Hypothalamus (tissue), 51 donors: ENCODE results near the gene HCCS.
"Not testable (repeated sequence)": the region's sequence is repeated elsewhere in the genome, so short reads cannot be mapped to it uniquely, and the experiment has no call there.

ENCODE experiments used
- DNase-seq, 51 donors: peaks; one replicate each; lab custom pipeline; 2025; lab: John Stamatoyannopoulos, UW

HCCS gene

DNA sequence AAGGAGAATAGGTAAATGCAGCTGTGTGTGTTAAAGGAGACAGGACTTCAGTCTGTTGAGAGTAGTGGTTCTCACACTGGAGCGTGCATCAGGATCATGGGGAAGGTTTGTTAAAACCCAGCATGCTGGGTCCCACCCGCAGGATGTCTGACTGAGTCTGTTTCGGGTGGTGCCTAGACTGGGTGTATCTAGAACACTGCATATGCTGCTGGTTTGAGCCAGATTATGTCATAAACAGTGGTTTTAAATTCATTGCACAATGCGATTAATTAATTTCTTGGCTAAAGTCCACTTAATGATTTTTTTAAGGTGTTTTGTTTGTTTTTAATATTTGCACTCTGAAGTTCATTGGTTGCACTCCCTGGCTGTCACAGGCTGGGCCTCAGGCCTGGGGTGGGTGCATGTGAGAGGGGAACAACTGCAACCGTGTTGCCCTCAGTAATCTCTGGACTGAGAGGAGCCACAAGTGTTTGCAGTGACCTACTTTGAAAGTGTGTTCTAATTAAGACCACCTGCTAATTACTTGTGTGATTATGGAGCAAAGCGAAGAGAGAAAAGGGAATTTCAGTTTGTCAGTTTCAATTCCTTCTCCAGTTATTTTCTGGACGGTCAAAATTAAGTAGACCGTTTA is 8.3 kb downstream of the HCCS start:
- no peak for DNase-seq

DNA sequence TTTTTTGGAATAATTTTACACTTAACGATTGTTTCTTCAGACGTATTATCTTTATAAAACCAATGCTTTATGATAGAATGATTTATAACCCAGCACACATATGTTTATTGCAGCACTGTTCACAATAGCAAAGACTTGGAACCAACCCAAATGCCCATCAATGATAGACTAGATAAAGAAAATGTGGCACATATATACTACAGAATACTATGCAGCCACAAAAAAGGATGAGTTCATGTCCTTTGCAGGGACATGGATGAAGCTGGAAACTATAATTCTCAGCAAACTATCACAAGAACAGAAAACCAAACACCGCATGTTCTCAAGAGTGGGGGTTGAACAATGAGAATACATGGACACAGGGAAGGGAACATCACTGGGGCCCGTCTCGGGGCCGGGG is 12.0 kb downstream of the HCCS start:
- DNase-seq, result not testable (repeated sequence)

DNA sequence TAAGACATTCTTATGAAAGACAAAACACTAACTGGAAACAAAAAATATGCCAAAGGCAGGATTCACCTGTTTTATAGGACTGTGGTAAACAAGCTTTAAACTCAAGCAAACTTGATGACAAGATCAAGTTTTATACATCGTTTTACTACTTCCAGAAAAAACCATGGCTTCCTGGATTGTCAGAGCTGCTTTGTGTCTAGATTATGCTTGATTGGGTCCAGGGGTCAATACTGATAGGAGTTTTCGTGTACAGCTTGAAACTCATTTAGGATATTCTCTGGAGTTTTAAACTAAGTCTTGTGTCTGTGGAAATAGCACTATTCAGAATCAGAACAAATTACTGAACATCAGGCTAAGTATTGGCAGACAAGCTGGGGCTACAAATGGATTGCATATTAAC is 13.0 kb downstream of the HCCS start:
- DNase-seq, result no peak

DNA sequence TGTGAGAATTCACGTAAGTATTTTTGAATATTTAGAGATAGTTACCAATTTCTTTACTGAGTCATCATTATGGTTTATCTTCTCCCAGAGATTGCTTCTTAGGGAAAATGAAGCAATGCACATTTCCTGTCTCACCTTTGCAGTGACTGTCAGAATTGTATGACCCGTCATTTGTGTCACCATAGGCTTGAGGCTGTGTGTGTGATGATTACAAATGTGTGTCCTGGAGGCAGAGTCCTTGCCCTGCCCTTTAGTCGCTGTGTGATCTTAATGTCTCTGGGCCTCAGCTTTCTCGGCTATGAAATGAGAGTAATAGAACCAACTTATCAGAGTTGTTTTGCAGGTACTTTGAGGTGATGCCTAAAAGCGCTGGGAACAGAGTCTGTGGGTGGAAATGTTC is 13.9 kb downstream of the HCCS start:
- no peak for DNase-seq

DNA sequence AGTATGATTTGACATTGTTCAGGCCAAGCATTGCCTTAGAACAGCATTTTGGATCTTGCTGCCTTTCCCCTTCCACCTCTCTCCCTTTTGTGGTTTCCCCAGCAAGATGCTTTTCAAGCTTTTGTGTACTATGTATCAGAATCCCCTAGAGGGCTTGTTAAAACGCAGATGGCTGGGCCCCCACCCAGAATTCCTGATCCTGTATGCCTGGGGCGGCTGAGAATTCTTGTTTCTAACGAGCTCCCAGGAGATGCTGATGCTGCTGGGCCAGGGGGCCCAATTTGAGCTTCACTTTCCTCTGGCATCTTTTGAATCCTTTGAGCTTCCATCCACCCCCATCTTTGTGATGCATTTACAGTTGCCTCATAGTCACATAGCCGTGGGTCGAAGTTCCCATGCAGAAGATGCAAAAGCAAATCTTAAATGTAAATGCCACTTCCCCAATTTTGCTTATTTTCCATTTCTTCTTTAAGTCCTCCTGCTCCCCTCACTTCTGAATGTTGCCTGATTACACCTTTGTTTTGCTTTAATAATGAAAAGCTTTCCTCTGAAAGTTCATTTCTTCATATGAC is 18.5 kb downstream of the HCCS start:
- DNase-seq, result no peak

DNA sequence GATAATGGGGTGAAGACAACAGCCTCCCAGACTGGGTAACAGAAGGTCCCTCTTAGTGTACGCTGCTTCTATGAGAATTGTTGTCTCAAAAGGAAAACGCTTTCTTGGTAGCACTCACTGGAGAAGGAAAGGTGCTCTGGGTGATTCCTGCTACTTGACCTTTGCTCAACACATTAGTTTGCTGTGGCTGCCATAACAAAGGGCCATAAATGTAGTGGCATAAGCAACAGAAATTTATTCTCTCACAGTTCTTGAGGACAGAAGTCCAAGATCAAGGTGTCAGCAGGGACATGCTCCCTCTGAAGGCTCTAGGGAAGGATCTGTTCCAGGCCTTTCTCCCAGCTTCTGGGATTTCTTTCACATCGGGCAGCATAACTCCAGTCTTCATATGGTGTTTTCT is 19.0 kb downstream of the HCCS start:
- no peak for DNase-seq

DNA sequence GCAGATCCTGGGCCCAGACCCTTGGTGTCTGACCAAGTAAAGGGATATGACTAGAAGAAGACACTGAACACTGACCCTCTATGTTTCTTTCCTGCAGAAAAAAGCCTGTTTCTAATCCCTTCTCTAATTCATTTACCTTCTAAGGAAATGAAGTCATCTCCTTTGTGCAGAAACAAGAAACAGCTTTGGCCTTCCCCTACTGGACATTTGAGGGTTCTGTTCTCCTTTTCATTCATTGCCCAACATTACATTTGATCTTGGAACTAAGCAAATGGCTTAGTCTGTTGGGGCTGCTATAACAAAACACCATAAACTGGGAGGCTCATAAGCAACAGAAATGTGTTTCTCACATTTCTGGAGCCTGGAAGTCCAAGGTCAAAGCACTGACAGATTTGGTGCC is 20.0 kb downstream of the HCCS start:
- no peak for DNase-seq

DNA sequence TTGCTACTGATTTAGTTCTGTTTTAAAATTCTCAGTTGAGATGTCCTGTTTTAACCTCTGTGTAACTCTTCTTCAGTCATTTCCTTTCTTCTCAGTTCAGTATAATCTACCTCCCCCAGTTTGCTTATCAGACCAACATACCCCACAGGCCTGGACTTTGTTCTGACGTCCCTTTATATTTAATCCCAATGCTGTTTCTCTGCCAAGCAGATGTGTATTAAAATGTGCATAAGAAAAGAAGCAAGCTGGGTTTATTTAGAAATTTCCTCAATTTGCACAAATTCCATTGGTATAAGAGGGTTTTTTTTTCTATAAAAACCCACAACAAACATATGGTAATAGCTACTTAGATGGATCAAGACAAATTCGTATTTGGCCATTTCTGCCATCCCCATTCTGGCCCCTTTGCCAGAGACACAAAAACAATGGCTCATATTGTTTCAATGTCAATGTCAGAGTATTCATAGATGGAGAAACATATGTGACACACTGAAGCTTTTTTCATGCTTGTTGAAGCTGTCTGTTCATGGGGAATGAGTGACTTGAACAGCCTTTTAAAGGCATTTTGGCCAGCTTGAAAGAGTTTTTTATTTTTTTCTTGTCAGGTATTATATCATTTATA is 24.5 kb downstream of the HCCS start:
- no peak for DNase-seq

DNA sequence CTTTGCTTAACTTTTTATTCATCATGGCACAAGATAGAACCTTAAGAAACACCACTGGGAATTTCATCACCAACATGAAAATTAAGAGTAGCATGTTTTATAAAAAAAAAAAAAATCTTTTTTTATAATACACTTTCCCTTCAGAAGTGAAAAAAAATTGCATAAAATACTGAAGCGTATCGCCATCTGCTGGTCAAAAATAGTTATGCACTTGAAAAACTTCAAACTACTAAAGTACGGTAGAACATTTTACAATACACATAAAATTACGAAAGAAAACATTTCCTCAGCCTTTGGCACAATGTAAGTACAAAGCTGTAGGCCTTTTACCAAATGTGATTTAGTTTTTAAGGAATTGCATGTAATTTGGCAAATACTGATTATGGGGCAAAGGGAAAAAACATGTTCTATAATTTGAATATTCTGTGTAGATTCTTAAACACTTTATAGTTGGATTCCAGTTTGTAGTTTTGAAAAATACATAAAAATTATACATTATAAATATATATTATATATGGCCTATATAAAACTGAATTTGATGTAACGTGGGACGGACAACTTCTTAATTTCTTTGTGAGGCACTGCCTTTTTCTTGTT is 26.5 kb downstream of the HCCS start:
- DNase-seq, result peak in 1 of 51 donors; percentile 2

DNA sequence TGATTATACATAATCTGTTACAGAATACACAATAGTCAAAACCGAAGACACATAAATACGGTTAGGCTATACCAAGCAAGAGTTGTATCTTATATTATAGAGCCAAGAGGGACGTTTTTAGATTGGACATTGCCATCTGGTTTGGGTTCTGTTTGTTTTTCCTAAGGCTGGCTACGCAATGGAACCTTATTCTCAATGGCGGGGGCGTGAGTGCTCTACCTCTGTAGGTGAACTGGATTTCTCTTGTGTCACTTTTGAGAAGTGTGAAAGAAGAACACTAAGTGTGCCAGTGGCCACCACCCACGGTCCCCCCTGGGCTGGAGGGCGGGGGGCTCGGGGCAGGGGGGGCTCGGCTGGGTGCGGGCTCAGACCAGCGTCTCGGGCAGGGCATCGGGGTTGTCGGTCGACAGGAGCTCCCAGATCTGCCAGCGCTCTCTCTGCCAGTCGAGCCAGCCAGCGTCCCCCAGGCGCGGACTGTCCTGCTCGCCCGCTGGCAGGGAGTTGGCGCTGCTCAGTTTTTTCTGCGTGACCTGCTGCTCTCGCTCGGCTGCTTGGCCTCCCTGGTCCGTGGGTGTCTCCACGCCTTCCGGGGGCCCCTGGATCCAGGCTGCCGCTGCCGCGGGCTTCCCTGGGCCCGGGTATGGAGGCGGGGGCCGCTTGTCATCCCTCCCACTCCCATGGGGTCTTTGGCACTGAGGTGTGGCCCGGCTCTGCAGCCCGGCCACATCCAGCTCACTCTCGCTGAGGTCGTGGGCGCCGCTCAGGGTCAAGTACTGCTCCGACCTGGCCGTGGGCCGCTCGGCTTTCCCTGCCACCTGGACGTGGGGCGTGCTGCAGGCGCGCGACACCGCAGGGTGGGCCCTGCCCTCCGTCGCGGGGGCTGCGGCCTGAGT is 27.6 kb downstream of the HCCS start:
- peak in 3 of 51 donors; percentile 0 to 10 (median 1) for DNase-seq

DNA sequence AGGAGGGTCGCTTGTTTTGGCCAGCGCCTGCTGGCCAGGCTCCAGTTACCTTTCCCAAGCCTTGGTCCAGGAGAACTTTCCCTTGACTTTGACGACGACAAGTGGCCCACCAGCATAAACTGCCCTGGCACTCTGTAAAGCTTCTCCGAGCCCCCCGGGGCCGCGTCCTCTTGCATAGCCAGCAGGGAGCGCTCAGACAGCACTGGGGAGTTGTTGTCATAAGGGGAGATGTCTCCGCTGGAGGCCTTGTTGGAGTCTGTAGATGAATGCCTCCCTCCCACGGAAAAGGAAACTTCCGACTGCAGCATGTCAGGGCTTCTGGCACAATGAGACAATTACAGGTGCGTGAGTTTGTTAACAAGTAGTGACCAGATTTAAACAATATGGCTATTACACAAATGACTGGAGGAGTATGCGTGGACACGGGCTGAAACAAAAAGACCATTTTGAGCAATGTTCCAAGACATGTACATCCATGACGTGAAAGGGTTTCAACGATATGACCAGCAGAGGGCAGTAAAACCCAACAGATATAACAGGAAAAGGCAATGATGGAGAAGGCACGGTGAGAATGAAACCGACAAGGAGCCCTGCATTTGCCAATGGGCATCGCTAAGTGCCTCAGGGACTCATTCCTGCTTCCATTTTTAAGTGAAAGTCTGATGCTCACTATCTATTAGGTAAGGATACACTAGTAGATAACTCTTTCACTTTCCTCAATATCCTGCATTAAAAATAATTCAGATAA is 33.0 kb downstream of the HCCS start:
- DNase-seq, result peak in 36 of 51 donors; percentile 0 to 77 (median 18)

DNA sequence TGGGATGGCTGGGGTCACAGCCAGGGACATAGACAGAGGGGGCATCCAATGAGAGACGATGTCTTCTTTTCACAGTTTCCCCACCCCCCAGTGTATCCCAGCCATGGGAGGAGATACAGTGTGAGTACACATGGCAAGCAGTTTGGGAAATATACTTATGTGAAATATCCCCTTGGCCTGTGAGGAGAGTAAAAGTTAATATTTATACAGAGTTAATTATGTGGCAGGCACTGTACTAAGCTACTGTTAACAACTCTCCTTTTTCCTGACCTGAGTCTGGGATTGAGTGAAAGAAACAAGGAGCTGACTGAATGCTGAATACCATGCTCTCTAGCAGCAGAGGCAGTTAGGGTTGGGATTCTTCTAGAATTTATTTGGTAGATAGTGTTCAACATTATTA is 35.3 kb downstream of the HCCS start:
- no peak for DNase-seq

DNA sequence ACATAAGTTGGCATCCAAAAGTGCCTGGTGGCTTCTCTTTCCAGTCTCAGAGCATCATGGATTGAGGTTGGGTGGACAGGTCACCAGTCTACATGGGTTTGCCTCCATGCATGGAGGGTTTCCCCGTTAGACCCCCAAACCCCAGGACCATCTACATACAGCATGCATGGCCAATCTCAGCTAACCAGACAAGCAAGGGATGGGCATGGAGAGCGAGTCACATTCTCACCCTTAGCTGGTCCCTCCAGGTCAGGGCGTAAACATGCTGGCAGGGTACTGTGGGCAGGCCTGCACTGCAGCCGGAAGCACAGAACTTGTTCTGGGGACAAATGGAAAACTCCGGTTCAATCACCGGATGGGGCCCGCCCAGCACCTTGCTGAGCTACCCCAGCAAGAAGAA is 37.3 kb downstream of the HCCS start:
- DNase-seq, result no peak

DNA sequence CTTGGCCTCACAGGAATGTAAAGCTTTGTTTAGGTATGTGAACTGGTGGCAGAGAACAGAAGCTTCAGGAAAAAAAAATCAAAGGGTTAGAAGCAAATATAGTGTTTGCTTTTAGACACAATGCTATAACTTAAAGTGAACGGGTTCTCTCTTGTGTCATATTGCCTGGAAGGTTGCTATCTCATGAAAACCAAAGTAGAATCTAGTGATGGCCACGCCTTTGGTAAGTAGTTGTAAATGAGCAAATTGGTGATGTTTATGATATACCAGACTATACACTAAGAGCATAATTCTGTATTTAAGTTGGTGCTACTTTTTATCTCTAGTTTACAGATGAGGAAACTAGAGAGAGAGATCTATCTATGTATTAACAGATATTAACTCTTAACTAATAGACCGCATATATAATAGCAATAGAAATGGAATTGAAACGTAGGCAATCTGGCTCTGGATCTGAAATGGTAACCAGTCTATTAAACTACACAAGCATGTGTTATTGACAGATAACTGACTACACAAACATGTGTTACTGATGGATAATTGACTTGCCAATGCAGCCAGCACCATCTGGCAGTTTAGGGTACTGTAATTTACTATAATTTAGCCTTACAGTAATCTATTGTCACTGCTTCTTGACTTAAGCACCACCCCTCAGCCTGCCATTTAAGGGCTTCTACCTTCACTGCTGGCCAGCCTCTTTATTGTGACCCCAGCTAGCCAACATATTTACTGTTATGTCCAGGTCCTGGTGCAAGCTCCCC is 40.8 kb downstream of the HCCS start:
- no peak for DNase-seq

DNA sequence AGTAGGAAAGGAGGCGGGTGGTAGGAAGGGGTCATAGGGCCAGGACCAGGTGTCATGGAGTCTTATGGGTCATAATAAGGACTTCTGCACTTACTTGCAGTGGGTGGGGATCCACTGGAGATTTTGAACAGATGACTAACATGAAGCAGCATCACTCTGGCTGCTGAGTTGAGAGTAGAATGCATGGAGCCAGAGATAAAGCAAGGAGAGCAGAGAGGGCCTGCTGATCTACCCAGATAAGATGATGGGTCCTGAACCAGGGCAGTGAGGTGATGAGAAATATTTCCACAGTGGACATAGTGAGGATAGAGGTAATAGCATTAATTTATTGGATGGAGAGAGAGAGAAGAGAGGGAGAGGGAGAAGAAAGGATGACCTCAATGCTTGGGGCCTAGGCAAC is 48.0 kb downstream of the HCCS start:
- no peak for DNase-seq

DNA sequence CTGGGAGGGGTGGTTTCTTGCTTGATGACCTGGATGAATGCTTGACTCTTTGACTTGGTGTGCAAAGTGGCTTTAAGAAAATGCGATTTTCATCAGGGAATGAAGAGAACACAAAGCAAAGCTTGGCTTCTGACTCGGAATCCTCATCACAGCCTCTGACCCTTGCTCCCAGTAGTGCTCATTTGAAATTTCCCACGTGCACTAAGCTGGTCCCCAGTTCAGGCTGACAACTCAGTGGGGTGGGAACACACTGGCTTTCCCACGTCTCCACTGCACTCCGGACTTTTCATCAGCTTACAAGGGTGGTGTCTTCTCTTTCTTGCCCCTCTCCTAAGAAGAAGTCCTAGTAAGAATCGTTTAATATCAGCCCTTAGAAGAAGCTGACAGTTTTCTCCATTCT is 53.3 kb downstream of the HCCS start:
- no peak for DNase-seq

DNA sequence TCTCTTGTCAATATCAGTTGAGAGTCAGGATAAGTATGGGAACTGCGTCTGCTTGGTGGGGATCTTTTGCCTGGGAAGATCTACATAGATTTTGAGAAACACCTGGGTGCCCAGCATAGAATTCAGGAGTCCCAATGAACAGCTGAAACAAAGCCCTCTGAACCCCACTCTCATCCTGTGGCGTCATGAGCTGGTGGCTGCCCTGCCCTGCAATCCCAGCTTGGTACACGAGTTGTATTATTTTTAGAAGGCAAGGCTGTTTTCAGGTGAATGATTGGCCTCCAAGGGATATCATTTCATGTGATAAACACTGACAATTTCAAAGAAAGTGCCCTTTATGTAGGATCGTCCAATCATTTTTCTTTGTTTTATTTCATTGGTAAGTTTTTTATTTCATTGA is 60.8 kb downstream of the HCCS start:
- DNase-seq, result no peak

DNA sequence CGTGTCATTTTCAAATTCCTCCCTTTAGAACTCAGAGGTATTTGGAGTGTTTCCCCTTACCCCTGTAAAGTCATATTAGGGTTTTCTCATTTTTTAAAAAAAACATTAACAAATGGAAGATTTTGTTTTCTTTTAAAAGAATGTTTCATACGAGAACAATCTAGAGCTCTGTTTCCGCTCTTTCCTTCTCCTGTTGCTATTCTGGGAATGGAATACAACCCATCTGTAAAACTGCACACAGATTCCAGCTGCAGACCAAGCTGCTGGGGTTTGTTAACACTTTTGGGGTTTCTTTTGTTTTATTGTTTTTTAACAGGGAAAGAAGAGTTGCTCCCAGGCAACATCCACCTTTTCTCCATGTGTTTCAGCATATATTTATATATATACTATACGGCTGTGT is 61.3 kb downstream of the HCCS start:
- no peak for DNase-seq
